Thyroid gland (tissue), 4 donors: ENCODE results near the gene DENND4A.

Experiments
- POLR2A ChIP-seq, 2 donors: fragments of 450-650 bp; IDR thresholded peaks; one replicate each; pipeline ENCODE4 v1.6.1; 2017; ENCODE audit warnings: antibody characterized with exemption in 2 of 2, mild to moderate bottlenecking in 2 of 2, moderate library complexity in 1 of 2
- TF ChIP-seq, protein P1 (sequence below), 6 experiments: fragments of 200-600 bp in 3 of 6; fragments of 450-650 bp in 3 of 6; sonication (generic) in 3 of 6; IDR thresholded peaks; one replicate each; pipeline ENCODE4 v1.5.1; 2016 to 2019; ENCODE audit warnings: antibody characterized with exemption in 6 of 6, mild to moderate bottlenecking in 2 of 6, inconsistent platforms in 1 of 6, moderate library complexity in 1 of 6

DNA sequence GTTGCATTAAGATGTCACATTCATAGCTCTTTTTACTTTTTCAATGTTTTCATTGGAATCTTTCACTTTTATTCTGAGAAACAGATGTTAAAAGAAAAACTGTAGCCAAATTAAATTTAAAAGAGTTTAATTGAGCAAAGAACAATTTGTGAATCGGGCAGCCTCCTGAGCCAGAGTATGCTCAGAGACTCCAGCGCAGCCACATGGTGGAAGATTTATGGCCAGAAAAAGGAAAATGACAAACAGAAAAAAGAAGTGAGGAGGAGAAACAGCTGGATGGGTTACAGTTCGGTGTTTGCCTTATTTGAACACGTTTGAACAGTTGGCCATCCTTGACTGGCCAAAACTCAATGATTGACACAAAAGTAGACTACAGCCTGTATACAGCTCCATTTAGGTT, 43.4 kb upstream of the DENND4A start:
- TF ChIP-seq, protein P1, sequence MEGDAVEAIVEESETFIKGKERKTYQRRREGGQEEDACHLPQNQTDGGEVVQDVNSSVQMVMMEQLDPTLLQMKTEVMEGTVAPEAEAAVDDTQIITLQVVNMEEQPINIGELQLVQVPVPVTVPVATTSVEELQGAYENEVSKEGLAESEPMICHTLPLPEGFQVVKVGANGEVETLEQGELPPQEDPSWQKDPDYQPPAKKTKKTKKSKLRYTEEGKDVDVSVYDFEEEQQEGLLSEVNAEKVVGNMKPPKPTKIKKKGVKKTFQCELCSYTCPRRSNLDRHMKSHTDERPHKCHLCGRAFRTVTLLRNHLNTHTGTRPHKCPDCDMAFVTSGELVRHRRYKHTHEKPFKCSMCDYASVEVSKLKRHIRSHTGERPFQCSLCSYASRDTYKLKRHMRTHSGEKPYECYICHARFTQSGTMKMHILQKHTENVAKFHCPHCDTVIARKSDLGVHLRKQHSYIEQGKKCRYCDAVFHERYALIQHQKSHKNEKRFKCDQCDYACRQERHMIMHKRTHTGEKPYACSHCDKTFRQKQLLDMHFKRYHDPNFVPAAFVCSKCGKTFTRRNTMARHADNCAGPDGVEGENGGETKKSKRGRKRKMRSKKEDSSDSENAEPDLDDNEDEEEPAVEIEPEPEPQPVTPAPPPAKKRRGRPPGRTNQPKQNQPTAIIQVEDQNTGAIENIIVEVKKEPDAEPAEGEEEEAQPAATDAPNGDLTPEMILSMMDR (IDR thresholded peaks at IDR 0.05), result no peak
- no peak for TF ChIP-seq POLR2A (IDR thresholded peaks at IDR 0.05)
